OCI-LY7 (cell line): Measurements from ENCODE around the gene PTPRF. TPM values are rescaled to one million over a fixed set of nuclear protein-coding genes. Genes with fewer than 3 reads are reported as not detected.

Experiments used
- BruUV-seq: library from RNA; stranded (reverse); fragments of 400-500 nt; replicated peaks from 2 replicates; lab custom pipeline; 2021; lab: Mats Ljungman, UMichigan
- CTCF ChIA-PET: fragments of 300-600 bp; sonication (Branson Sonifier 250); formaldehyde crosslinking; loops from one replicate; lab custom pipeline; 2022; ENCODE audit warnings: antibody characterized with exemption; ENCODE audit not compliant: unreplicated experiment; lab: Charles Lee
- POLR2A ChIA-PET: fragments of 300-600 bp; sonication (Branson Sonifier 250); formaldehyde crosslinking; loops from one replicate; lab custom pipeline; 2022; ENCODE audit warnings: antibody characterized with exemption; lab: Charles Lee
- DNase-seq: peaks from one replicate; pipeline ENCODE4 v3.0.0-alpha.2; 2015; ENCODE audit warnings: low spot score
- H2AFZ ChIP-seq: fragments of 200-600 bp; sonication (generic), shearing (Covaris generic); 2 replicates; pipeline ENCODE4 v1.6.1; 2014; ENCODE audit warnings: mild to moderate bottlenecking, antibody characterized with exemption, low read length, moderate library complexity
- H3K27ac ChIP-seq: fragments of 200-600 bp; sonication (generic); 2 replicates; pipeline ENCODE4 v1.5.1; 2014; ENCODE audit warnings: mixed run types, low read depth, mild to moderate bottlenecking, moderate library complexity, low read length, inconsistent platforms; ENCODE audit not compliant: poor library complexity, severe bottlenecking
- H3K36me3 ChIP-seq: fragments of 200-600 bp; sonication (generic); 2 replicates; pipeline ENCODE4 v1.6.1; 2014; ENCODE audit warnings: mild to moderate bottlenecking, antibody characterized with exemption, low read length, moderate library complexity, mixed read lengths; ENCODE audit not compliant: insufficient read depth
- H3K4me1 ChIP-seq: fragments of 200-600 bp; sonication (generic); 2 replicates; pipeline ENCODE4 v1.5.1; 2014; ENCODE audit warnings: mild to moderate bottlenecking, low read length; ENCODE audit not compliant: insufficient read depth, poor library complexity, severe bottlenecking
- H3K4me2 ChIP-seq: fragments of 200-600 bp; sonication (generic); 2 replicates; pipeline ENCODE4 v1.6.1; 2014; ENCODE audit warnings: mild to moderate bottlenecking, low read length
- H3K4me3 ChIP-seq: fragments of 200-600 bp; sonication (generic); 2 replicates; pipeline ENCODE4 v1.5.1; 2014; ENCODE audit warnings: mild to moderate bottlenecking, low read depth, low read length; ENCODE audit not compliant: poor library complexity, severe bottlenecking
- H3K79me2 ChIP-seq: fragments of 200-600 bp; sonication (generic); 2 replicates; pipeline ENCODE4 v1.6.1; 2016; ENCODE audit warnings: low read depth, mild to moderate bottlenecking, low read length, moderate library complexity, mixed read lengths; ENCODE audit not compliant: insufficient read depth
- H3K9me2 ChIP-seq: fragments of 200-600 bp; sonication (generic); 2 replicates; pipeline ENCODE4 v1.6.1; 2016; ENCODE audit warnings: mild to moderate bottlenecking, low read length, mixed read lengths; ENCODE audit not compliant: insufficient read depth
- H3K9me3 ChIP-seq: fragments of 200-600 bp; sonication (generic); 2 replicates; pipeline ENCODE4 v1.6.1; 2014; ENCODE audit warnings: mild to moderate bottlenecking, mixed run types, low read length, mixed read lengths
- H4K20me1 ChIP-seq: fragments of 200-600 bp; sonication (generic); 2 replicates; pipeline ENCODE4 v1.6.1; 2014; ENCODE audit warnings: mild to moderate bottlenecking, antibody characterized with exemption, low read length, moderate library complexity, mixed read lengths; ENCODE audit not compliant: insufficient read depth
- EZH2phosphoT487 ChIP-seq: fragments of 200-600 bp; sonication (generic); IDR thresholded peaks from 2 replicates; pipeline ENCODE4 v1.6.1; 2018; ENCODE audit warnings: low read depth, borderline replicate concordance, mild to moderate bottlenecking, mixed run types, antibody characterized with exemption, low read length, moderate library complexity, mixed read lengths
- intact Hi-C: fragments of 100-400 bp; cut with micrococcal nuclease; formaldehyde crosslinking; loops from one replicate; pipeline ENCODE4 v1.10.0; 2022; ENCODE audit not compliant: unreplicated experiment
- total RNA-seq, 2 experiments: library from RNA; depleted of rRNA in 1 of 2; stranded (reverse); fragments of >200 nt in 1 of 2; shearing (Covaris generic) in 1 of 2; gene quantifications; 2 replicates each; pipeline ENCODE4 v1.2.3, GENCODE V29; 2014 to 2022
- TF ChIP-seq, protein P1 (sequence below): fragments of 200-600 bp; sonication (generic); conservative IDR thresholded peaks from 2 replicates; pipeline ENCODE4 v1.5.1; 2014; ENCODE audit warnings: mild to moderate bottlenecking, antibody characterized with exemption, low read length, moderate library complexity, mixed read lengths

PTPRF gene
- total RNA-seq, 2 experiments from 2014 or later: 0.06 to 0.48 TPM

DNA sequence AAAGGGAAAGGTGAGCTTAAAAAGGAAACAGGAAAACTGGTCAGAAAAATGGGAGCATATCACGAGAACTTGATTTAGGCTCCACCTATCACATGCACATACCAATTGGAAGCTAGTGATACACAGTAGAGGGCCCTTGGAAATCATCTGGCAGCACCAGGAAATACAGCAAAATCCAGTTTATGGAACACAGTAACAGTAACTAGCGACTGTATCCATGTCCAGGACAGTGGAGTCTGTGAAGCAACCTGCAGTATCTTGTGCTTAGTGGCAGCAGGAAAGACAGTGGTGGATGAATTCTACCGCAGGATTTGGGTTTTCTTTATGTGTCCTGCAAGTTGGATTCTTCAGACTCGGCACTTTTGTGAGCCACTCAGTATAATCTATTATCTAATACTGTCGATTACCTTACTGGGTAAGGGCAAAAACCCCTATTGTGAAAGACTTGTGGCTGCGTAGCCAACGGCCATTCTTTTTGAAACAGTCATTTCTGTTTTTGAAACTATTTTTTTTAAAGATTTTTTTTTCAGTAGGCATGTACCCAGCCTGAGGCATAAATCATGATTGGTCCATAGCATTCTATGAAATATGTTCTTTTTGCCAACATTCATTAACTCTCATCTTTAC, 117.7 kb downstream of the PTPRF start:
- peaks cover 27% of the 10 kb centered on the region for H3K79me2 ChIP-seq
- DNase-seq: no peak
- H2AFZ ChIP-seq: no peak overlapping the region
- no peaks in the 10 kb centered on the region for H3K9me2 ChIP-seq
- H3K4me2 ChIP-seq: peak overlapping the region; percentile 71; the same call in 1 of the 2 replicates
- BruUV-seq: no TSS peak
- no peaks in the 10 kb centered on the region for H3K9me3 ChIP-seq
- H3K27ac ChIP-seq: no peak overlapping the region
- TF ChIP-seq, protein P1, sequence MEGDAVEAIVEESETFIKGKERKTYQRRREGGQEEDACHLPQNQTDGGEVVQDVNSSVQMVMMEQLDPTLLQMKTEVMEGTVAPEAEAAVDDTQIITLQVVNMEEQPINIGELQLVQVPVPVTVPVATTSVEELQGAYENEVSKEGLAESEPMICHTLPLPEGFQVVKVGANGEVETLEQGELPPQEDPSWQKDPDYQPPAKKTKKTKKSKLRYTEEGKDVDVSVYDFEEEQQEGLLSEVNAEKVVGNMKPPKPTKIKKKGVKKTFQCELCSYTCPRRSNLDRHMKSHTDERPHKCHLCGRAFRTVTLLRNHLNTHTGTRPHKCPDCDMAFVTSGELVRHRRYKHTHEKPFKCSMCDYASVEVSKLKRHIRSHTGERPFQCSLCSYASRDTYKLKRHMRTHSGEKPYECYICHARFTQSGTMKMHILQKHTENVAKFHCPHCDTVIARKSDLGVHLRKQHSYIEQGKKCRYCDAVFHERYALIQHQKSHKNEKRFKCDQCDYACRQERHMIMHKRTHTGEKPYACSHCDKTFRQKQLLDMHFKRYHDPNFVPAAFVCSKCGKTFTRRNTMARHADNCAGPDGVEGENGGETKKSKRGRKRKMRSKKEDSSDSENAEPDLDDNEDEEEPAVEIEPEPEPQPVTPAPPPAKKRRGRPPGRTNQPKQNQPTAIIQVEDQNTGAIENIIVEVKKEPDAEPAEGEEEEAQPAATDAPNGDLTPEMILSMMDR: no peak
- no peak for TF ChIP-seq EZH2phosphoT487
- ChIA-PET CTCF (interaction anchor here (0.6 kb wide), 2 partner anchors 119 to 572 kb away, joined by 3 read pairs; no protein-coding TSS in a partner anchor), POLR2A (interaction anchor here (0.5 to 2.7 kb wide), 2 partner anchors 11 to 291 kb away, joined by 4 to 18 read pairs; no protein-coding TSS in a partner anchor)
- intact Hi-C loops: no loop called here
- peaks cover 18% of the 10 kb centered on the region for H3K4me1 ChIP-seq
- H4K20me1 ChIP-seq: peaks cover 8% of the 10 kb centered on the region; the same call in 1 of the 2 replicates
- H3K36me3 ChIP-seq: peaks cover 4% of the 10 kb centered on the region; the same call in 1 of the 2 replicates
- no peak overlapping the region for H3K4me3 ChIP-seq

DNA sequence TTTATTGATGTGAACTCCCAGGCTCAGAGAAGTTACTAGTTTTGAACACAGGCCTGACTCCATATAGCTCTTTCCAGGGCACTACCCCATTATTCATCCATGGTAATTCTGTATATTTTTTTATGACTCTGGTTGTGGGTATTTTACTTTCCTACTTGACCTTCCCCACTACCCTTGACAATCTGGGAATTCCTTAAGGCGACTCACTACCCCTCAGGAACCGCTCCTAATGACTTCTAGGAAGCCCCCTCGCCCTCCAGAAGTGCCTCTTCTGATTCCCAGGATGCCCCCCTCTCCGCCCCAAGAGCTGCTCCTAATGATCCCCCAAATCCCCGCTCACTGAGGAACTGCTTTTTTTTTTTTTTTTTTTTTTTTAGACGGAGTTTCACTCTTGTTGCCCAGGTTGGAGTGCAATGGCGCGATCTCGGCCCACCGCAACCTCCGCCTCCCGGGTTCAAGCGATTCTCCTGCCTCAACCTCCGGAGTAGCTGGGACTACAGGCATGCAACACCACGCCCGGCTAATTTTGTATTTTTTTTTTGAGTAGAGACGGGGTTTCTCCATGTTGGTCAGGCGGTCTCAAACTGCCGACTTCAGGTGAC, 118.3 kb downstream of the PTPRF start:
- POLR2A ChIA-PET: interaction anchor here (0.5 to 2.7 kb wide), 4 partner anchors 11 to 428 kb away, joined by 3 to 18 read pairs (median 5); no protein-coding TSS in a partner anchor

More for the DNA sequence above, 118.3 kb downstream of the PTPRF start:
- peaks cover 27% of the 10 kb centered on the region for H3K79me2 ChIP-seq
- H3K27ac ChIP-seq: peak overlapping the region; percentile 18
- peak overlapping the region; percentile 71 for H3K4me2 ChIP-seq
- H3K9me3 ChIP-seq: no peaks in the 10 kb centered on the region
- no peak for DNase-seq
- intact Hi-C loops: no loop called here
- CTCF ChIA-PET: interaction anchor here (0.6 to 0.9 kb wide), 3 partner anchors 38 to 571 kb away, joined by 3 read pairs; no protein-coding TSS in a partner anchor
- peaks cover 10% of the 10 kb centered on the region; the same call in 1 of the 2 replicates for H3K36me3 ChIP-seq
- TF ChIP-seq, protein P1: no peak
- no peak for TF ChIP-seq EZH2phosphoT487
- H4K20me1 ChIP-seq: peaks cover 8% of the 10 kb centered on the region; the same call in 1 of the 2 replicates
- H2AFZ ChIP-seq: peak overlapping the region; percentile 76
- no peaks in the 10 kb centered on the region for H3K9me2 ChIP-seq
- peaks cover 25% of the 10 kb centered on the region for H3K4me1 ChIP-seq
- H3K4me3 ChIP-seq: peak overlapping the region; percentile 98
- BruUV-seq: no TSS peak
